Epithelial cell of proximal tubule (primary cell): ENCODE data around the gene WSCD1. TPM values are rescaled to one million over a fixed set of nuclear protein-coding genes. Genes with fewer than 3 reads are reported as not detected.

Experiments used
- DNase-seq: peaks from one replicate; pipeline ENCODE4 v3.0.0-alpha.2; 2011; ENCODE audit warnings: low read depth
- H3K4me3 ChIP-seq: 2 replicates; pipeline ENCODE4 v1.5.1; 2011; ENCODE audit warnings: low read depth, mild to moderate bottlenecking, low read length
- CTCF ChIP-seq: conservative IDR thresholded peaks from 2 replicates; pipeline ENCODE4 v1.5.1; 2012; ENCODE audit warnings: low read depth, mild to moderate bottlenecking, low read length
- total RNA-seq: library from RNA; depleted of rRNA; stranded (reverse); fragments of >200 nt; gene quantifications from 2 replicates; pipeline ENCODE4 v1.2.3, GENCODE V29; 2015

The WSCD1 gene
- total RNA-seq, 1 donor from 2014 or later, result 55.6 TPM

- no peak overlapping the region for H3K4me3 ChIP-seq
- no peak for DNase-seq
- no peak for TF ChIP-seq CTCF
These were observed 4.9 kb downstream of the WSCD1 start for GRCh38 chr17:6075050-6075449.

GRCh38 chr17:6075845-6076244, 5.7 kb downstream of the WSCD1 start:
- TF ChIP-seq CTCF, result no peak
- DNase-seq, result no peak
- no peak overlapping the region for H3K4me3 ChIP-seq

- H3K4me3 ChIP-seq, result no peak overlapping the region
- no peak for TF ChIP-seq CTCF
- DNase-seq, result no peak
These were observed 7.6 kb downstream of the WSCD1 start for GRCh38 chr17:6077752-6078151.

GRCh38 chr17:6078458-6078871, 8.3 kb downstream of the WSCD1 start:
- no peak overlapping the region for H3K4me3 ChIP-seq

GRCh38 chr17:6079155-6079888, 9.1 kb downstream of the WSCD1 start:
- H3K4me3 ChIP-seq, result no peak overlapping the region
- no peak for DNase-seq
- no peak for TF ChIP-seq CTCF

More at GRCh38 chr17:6078458-6078871, 8.3 kb downstream of the WSCD1 start:
- DNase-seq, result no peak
- TF ChIP-seq CTCF, result no peak

GRCh38 chr17:6079960-6080359, 9.8 kb downstream of the WSCD1 start:
- H3K4me3 ChIP-seq, result no peak overlapping the region
- TF ChIP-seq CTCF, result no peak
- no peak for DNase-seq
